GM18907 (cell line): Measurements from ENCODE around the gene IHH.

Experiments
- ATAC-seq: cut with Tn5 transposase; IDR thresholded peaks from one replicate; pipeline ENCODE4 v1.9.1; 2021; ENCODE audit warnings: mild to moderate bottlenecking, moderate library complexity; ENCODE audit not compliant: unreplicated experiment

Gene IHH

GRCh38 chr2:219021591-219021990 is 39.1 kb downstream of the IHH start:
- no peak for ATAC-seq

GRCh38 chr2:219020604-219021365 is 39.9 kb downstream of the IHH start:
- ATAC-seq = no peak

- ATAC-seq = no peak
These were observed 41.3 kb downstream of the IHH start for GRCh38 chr2:219019436-219019835.

DNA sequence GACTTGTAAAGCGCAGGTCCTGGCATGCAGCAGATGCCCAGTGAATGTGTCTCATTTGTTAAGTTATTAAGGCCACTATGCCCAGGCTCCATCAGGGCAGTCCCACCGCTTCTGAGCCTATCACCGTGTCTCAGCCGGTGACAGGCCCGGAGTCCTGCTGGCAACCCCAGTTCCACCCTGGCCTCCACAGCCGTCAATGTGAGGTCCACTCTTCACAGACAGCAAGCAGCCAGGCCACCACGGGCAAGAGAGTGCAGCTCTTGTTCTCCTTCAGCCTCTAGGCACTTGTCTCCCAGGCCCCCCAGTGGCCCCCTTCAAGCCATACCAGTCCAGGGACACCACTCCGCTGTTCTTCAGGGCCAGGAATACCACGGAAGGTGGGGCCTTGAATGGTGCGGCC is 42.0 kb downstream of the IHH start:
- no peak for ATAC-seq

DNA sequence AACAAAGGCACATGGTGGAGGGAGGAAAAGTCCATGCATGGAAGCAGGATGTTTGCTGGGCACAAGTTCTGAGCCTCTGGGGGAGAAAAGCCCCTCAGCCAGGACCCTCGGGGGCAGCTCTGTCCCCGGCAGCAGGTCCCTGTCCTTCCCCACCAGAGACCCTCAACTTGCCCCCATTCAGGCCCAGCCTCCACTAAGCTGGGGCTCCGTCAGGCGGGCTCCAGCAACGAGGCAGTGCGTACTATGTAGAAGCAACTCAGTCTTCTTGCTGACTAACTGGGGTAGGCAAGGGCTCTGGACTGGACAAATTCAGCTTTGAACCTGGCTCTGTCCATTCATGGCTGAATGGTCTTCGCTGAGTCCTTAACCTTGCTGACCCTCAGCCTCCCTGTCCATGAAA is 42.4 kb downstream of the IHH start:
- ATAC-seq = no peak

DNA sequence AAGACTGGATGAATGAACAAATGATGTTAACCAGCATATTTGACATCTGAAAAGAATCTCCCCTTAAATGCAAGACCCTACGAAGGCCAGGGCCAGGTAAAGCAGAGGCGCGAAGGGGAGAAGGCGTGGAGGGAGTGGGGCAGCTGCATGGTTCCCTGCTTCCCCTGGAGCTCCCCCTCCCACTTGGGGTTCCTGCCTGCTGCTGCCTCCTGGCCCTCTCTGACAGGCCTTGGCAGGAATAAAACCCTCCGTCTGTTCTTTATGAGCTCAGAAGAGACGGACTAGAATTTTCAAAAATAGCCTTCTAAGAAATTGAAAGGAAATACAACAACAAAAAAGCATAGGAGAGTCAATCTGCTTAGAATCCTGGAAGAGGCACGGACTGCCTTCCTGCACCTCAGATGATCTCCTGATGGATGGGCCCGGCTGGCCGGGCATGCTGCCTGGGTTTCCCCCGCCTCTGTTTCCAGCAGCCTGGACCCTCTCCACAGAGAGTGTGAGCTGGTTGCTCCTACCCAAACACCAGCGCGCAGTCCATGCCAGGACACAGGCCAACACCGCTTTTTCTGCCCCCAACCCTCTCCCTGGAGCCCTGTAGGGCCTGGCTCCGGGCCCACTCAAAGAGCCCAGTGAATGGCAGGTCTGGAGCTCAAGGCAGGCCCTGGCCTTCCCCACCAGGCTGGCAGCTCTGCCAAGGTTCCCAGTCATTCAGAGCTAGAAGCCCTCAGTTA is 43.4 kb downstream of the IHH start:
- ATAC-seq = no peak

GRCh38 chr2:219016721-219017120 is 44.0 kb downstream of the IHH start:
- no peak for ATAC-seq

DNA sequence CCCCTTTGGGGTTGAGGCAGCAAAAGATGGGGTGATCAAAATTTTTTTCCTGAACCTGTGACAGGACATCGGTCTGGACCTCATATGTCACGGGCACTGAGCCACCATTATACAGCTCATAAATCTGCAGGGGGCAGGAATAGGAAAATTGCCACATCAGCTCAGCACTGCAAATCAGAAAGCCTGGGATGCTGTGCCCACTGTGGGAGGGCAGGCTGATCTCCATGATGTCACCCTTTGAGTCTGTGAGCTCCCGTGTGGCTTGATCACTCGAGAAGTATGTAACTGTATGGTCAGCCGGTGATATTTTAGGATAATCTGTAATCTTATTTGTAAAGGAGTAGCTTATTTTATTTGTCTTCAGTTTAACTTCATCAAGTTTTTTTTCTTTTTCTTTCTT is 49.8 kb downstream of the IHH start:
- no peak for ATAC-seq

DNA sequence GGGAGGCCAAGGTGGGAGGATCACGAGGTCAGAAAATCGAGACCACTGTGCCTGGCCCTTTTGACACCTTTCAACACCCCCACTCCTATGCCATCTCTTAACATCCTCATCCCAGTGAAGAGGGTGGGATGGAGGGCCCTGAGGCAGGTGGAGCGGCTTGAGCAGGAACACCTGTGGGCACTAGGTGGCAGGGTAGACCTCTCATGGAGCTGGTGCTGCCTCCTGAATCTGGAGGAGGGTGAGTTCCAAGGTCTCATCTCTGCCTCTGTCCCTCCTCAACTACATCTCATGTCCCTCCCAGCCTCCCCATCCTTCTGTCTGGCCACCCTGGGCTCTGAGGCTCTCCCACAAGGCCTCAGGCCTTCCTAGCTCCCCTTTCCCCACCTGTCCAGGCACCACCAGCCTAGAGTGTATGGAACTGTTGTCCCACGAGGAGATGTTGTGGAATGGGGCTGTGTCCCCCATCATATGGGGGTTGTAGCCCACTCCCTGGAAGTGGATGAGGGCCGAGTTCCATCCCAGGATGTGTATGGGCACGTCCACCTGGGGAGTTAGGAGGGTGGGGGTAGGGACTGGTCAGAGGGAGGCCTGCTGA is 50.5 kb downstream of the IHH start:
- no peak for ATAC-seq

DNA sequence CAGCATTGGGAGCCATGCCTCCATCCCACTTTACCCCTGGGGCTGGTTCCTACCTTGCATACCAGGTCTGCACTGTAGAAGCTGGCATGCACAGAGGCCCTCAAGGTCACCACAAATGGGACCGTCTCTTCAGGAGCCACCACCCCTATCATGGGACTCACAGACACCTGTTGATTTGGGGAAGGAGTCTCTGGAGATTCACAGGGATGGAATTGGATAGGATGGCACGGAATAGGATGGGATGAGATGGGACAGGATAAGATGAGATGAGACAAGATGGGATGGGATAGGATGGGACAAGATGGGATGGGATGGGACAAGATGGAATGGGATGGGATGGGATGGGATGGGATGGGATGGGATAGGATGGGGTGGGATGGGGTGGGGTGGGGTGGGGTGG is 51.4 kb downstream of the IHH start:
- ATAC-seq = no peak
